Suppressor macrophage treated with lipopolysaccharide for 4 hours (primary cell): ENCODE data around the gene FAM171A1.
"Not testable (repeated sequence)": the region's sequence is repeated elsewhere in the genome, so short reads cannot be mapped to it uniquely, and the experiment has no call there.

ENCODE experiments used
- DNase-seq: peaks from one replicate; pipeline ENCODE4 v3.0.0-alpha.2; 2020

FAM171A1 gene

DNA sequence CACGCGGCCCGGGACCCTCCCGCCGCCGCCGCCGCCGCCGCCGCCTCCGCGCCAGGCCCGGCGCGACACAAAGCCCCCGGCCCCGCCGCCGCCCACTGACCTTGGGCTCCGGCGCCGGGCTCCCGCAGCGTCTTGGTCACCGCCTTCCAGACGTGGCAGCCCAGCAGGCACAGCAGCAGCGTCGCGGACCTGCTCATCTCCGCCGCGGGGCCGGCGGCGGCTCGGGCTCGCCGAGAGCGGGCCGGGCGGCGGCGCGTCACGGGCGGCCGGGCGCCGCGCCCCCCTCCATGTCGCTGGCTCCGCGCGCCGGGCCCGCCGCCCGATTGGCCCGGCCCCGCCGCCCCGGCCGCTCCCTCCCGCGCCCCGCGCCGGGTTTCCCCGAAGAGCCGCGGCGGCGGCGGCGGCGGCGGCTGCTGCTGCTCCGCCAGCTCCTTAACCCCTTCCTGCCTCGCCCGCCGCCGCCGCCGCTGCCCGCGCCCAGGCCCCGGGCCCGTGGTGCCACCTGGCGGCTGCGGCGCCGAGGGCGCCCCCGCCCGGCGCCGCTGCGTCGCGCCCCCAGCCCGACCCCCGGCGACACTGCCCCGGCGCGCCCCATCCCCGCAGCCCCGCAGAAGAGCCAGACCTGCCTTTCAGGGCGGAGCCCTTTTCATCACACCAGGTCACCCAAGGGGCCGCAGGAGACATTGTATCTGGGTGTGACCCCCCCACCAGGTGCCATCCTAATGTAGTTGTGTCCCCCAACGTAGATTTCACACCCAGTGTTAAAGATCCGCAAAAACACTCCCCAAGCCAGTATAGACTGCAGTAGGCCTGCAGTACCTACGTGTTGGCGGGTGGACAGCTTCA is at the start of gene FAM171A1:
TSS of gene FAM171A1 (minus strand) at position 434 of the 846 bp plus-strand sequence. CDS start at position 197, 237 bp downstream.
- DNase-seq, result peak; percentile 33

DNA sequence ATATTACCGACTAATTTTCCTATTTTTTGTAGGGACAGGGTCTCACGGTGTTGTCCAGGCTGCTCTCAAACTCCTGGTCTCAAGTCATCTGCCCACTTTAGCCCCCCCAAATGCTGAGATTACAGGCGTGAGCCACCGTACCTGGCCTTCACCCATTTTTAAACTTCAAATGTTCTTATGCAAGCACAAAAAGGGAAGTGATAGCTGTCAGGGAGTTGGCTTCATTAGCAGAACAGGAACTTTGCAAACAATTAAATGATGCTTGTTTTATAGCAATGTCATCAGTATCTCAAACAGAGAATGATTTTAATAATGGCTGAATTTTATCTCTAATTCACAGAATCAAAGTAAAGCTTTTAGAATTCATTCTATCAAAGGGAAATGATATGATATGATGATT is 49.8 kb upstream of the FAM171A1 start:
- no peak for DNase-seq

DNA sequence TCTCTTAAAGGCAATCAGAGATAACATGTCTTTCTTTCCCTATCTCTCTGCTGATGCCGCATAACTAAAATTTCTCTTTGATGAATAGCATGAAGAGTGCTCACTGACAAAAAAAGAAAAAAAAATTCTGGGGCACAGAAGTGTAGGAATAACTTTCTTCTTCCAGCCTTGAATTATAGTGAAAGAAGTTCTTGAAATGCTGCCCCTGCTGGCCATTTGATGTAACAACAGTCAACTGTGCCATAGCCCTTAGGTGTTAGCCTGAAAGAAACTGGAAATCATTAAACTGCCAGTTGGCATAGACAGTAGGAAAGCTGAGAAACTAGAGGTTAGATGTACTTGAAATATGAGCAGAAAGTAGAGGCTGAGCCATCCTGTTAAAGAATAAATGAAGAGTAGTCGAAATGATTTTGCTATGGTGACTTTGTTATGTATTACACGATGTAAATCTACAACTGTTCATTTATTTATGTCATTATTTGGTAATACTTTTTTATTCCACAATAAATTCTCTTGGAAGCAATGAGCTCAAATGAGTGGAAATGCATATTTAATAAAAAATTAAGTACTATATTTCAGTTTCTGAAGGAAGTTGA is 48.3 kb upstream of the FAM171A1 start:
- DNase-seq, result peak; percentile 55

- no peak for DNase-seq
Observed at GRCh38 chr10:15416034-15416433, 44.9 kb upstream of the FAM171A1 start.

GRCh38 chr10:15411010-15411409 is 39.9 kb upstream of the FAM171A1 start:
- no peak for DNase-seq

- DNase-seq, result not testable (repeated sequence)
Observed at GRCh38 chr10:15409350-15409749, 38.3 kb upstream of the FAM171A1 start.

DNA sequence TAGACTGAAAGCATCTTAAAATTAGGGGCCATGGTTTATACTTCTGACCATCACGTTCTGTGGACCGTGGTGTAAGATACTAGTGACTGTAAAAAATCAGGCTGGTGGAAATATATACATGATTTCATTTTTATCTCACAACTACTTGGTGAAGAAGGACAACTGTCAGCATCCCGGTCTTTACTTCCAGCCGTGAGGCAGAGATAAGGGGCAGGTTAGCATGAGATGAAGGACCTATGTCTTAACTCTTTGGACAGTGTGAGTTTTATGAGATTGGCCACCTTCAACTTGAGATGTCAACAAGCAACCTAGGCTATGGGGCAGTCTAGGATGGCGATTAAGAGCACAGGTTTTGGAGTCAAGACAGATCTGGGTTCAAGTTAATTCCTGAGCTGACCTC is 37.5 kb upstream of the FAM171A1 start:
- DNase-seq, result no peak

DNA sequence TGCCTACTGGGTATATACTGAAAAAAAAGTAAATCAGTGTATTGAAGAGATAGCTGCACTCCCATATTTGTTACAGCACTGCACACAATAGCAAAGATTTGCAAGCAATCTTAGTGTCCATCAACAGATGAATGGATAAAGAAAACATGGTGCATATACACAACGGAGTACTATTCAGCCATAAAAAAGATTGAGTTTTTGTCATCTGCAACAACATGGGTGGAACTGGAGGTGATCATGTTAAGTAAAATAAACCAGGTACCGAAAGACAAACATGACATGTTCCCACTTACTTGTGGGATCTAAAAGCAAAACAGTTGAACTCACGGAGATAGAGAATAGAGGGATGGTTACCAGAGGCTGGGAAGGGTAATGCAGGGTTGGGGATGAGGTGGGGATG is 34.2 kb upstream of the FAM171A1 start:
- DNase-seq, result no peak

DNA sequence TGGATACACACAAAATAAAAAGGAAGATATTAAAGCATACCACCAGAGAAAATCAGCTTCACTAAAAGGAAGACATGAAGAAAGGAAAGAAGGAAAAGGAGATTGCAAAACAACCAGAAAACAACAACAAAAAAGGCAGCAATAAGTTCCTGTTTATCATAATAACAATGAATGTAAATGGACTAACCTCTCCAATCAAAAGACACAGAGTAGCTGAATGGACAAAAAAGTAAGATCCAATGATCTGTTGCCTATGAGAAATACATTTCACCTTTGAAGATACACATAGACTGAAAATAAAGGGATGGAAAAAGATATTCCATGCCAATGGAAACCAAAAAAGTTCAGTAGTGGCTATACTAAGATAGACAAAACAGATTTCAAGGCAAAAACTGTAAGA is 30.3 kb upstream of the FAM171A1 start:
- DNase-seq, result no peak

- not testable (repeated sequence) for DNase-seq
Observed at GRCh38 chr10:15400461-15400860, 29.4 kb upstream of the FAM171A1 start.

DNA sequence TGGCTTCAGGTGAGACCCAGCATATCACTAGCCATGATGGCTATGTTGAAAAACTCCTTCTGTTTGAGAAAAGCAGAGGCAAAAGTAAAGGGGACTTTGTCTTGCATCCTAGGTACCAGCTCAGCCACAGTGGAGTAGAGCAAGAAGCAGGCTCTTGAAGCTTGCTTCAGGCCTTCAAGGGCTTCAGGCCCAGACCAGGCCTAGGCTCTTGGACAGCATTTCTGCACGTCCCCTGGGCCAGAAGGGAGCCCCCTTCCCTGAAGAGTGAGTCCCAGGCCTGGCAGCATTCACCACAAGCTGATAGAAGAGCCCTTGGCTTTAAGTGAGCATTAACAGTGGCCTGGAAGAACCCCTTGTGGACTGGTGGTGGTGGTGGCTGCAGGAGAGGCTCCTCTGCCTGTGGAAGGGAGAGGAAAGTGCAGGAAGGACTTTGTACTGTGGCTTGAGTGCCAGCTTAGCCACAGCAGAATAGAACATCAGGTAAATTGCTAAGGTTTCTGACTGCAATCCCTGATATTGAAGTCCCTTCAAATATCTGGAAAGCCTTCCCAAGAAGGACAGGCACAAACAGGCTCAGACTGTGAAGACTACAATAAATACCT is 28.1 kb upstream of the FAM171A1 start:
- DNase-seq, result no peak

DNA sequence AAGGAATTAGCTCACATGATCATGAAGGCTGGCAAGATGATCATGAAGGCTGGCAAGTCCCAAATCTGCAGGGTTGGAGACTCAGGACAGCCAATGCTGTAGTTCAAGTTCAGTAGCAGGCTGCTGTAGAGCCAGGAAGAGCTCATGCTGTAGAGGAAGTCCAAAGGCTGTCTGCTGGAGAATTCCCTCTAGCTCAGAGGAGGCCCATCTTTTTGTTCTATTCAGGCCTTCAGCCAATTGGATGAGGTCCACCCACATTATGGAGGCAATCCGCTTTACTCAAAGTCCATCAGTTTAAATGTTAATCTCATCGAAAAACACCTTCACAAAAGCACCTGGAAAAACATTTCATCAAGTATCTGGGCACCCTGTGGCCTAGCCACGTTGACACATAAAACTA is 24.8 kb upstream of the FAM171A1 start:
- DNase-seq, result no peak

- DNase-seq, result no peak
Observed at GRCh38 chr10:15393139-15393825, 22.2 kb upstream of the FAM171A1 start.

GRCh38 chr10:15391491-15391890 is 20.4 kb upstream of the FAM171A1 start:
- DNase-seq, result no peak

GRCh38 chr10:15388172-15388571 is 17.1 kb upstream of the FAM171A1 start:
- DNase-seq, result not testable (repeated sequence)

GRCh38 chr10:15387021-15387420 is 15.9 kb upstream of the FAM171A1 start:
- no peak for DNase-seq

DNA sequence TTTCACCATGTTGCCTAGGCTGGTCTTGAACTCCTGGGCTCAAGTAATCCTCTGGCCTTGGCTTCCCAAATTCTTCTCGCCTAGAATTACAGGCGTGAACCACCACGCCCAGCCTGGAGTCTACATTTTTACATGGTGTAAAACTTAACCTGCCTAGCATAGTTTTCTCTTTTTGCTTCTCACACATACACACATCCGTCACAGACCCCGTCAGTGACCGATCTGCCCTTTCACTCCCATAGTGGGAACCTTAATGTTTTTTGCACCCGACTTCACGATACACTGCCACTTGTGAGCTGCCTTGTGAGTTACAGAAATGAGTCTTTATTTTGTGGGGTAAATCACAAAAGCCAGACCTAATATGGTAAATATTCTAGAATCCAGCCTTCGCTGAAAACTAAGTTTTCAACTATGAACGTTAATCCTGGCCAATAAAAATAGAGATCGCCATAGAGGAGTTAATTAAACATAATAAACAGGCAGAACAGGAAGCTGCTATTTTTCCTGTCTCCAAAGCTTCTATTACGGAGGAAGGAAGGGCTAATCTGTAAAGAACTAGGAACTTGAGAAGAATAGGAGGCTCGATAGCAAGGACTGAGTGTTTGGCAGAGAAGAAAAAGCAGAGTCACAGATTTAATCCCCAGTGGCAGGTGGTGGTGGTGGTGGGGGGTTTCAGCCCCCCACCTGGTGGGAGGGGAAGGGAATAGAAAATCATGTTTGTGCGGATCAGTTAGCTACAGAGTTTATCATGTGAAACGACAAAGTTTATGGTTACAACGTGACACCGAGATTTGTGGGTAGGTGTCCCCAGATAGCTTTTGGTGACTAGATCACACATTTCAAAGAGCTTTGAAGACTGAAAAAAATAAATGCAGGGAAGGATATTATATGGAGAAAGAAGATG is 14.7 kb upstream of the FAM171A1 start:
- DNase-seq, result no peak

GRCh38 chr10:15381420-15381819 is 10.3 kb upstream of the FAM171A1 start:
- no peak for DNase-seq

- no peak for DNase-seq
Observed at GRCh38 chr10:15379078-15379477, 8.0 kb upstream of the FAM171A1 start.

GRCh38 chr10:15378569-15378968 is 7.5 kb upstream of the FAM171A1 start:
- DNase-seq, result no peak

DNA sequence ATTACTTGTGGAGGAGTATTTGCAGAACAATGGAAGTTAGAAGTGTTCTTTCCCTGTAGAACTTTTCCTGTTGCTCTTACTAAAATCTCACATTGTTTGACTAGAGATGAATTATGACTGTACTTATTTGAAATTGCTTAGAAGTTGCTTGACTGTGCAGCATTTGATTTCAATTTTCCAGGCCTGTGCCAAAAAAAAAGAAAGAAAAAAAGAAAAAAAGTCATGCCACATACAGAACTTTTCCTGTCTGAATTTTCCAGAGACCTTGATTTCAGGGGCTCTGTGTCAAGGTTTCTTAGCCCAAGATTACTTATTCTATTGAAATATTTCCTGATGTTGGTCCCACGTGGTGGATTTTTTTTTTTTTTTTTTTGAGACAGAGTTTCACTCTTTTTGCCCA is 3.5 kb upstream of the FAM171A1 start:
- DNase-seq, result no peak

- DNase-seq, result no peak
Observed at GRCh38 chr10:15374156-15374555, 3.1 kb upstream of the FAM171A1 start.
